GM10248 (cell line): ENCODE results near the gene PRKCB.

Experiments used
- CTCF ChIA-PET: fragments of 300-600 bp; sonication (Branson Sonifier 250); formaldehyde crosslinking; extraction: SDS; loops from one replicate; lab custom pipeline; 2021; ENCODE audit warnings: antibody characterized with exemption; lab: Yijun Ruan, JAX
- POLR2A ChIA-PET: fragments of 350-650 bp; sonication (Branson Sonifier 250); formaldehyde crosslinking; extraction: SDS; loops from one replicate; lab custom pipeline; 2020; ENCODE audit warnings: antibody characterized with exemption; lab: Yijun Ruan, JAX
- DNase-seq: peaks from one replicate; pipeline ENCODE4 v3.0.0; 2012; ENCODE audit errors: extremely low spot score
- TF ChIP-seq, protein P1 (sequence below): IDR thresholded peaks from 2 replicates; pipeline ENCODE4 v1.5.1; 2012; ENCODE audit warnings: mild to moderate bottlenecking, low read depth; ENCODE audit errors: extremely low read depth, missing control alignments, control extremely low read depth

The PRKCB gene

DNA sequence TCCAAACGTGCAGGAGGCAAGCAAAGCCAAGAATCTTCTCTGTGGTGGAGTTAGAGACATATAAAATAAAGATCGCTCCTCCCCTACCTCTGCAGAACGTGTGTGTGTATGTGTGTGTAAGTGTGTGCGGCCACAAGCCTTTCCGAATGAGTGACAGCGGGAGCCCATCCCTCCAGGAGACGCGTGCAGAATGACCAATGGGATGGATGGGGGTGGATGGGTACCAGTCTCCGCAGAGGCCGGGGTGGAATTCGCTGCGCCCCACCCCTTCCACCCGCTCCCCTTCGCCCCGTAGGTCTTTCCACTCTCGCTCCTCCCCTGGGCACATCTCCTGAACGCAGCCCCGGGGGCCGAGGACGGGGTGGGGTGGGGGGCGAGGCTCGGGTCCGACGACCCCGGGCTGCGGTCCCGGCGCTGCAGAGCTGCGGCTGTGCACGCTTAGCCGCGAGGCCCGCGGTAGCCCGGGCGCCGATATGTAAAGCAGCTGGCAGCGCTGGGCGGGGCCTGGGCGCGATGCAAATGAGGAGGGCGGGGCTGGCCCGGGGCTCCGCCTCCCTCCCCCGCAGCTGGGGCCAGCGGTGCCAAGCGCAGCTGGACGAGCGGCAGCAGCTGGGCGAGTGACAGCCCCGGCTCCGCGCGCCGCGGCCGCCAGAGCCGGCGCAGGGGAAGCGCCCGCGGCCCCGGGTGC is at the start of gene PRKCB:
Gene PRKCB, plus strand, starts transcription at position 594 of the 688 bp plus-strand sequence.
- TF ChIP-seq, protein P1, sequence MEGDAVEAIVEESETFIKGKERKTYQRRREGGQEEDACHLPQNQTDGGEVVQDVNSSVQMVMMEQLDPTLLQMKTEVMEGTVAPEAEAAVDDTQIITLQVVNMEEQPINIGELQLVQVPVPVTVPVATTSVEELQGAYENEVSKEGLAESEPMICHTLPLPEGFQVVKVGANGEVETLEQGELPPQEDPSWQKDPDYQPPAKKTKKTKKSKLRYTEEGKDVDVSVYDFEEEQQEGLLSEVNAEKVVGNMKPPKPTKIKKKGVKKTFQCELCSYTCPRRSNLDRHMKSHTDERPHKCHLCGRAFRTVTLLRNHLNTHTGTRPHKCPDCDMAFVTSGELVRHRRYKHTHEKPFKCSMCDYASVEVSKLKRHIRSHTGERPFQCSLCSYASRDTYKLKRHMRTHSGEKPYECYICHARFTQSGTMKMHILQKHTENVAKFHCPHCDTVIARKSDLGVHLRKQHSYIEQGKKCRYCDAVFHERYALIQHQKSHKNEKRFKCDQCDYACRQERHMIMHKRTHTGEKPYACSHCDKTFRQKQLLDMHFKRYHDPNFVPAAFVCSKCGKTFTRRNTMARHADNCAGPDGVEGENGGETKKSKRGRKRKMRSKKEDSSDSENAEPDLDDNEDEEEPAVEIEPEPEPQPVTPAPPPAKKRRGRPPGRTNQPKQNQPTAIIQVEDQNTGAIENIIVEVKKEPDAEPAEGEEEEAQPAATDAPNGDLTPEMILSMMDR: no peak
- CTCF ChIA-PET: interaction anchor here (3.4 kb wide), 1 partner anchor 32 kb away, joined by 22 read pairs; no protein-coding TSS in a partner anchor
- peak; percentile 95 for DNase-seq
- POLR2A ChIA-PET: interaction anchor here (0.7 kb wide), 1 partner anchor 30 kb away, joined by 8 read pairs; no protein-coding TSS in a partner anchor

DNA sequence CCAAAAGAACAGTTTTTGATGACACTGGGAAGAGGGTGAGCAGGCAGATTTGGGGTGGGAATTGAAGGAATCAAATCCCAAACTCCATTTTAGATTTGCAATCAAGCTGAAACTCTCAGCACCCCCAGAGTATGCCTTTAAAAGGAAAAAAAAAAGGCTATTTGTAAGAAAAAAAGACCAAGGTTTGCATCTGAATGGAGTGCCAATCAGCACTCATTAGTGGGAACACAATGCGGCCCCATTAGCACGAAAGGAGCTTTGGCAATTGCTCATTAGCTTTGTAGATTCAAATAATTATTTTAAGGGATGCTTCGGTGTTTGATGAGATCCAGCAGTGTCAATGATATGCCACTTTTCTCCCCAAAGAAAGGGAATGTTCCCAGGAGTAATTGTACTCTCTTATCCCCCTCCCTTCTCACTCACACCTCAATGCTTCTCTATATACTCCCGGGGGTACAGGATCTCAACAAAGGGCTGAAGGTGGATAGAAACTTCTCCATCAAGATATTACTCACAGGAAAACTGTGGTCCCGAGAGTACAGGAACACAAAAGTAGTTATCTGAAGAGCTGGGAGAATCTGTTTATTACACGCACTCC is 48.7 kb upstream of the PRKCB start:
- TF ChIP-seq, protein P1: no peak
- ChIA-PET POLR2A (no interaction called here), CTCF (interaction anchor here (0.6 to 1.7 kb wide), 6 partner anchors 14 to 718 kb away, joined by 3 to 5 read pairs (median 3); no protein-coding TSS in a partner anchor)

GRCh38 chr16:23788685-23789084 is 47.1 kb upstream of the PRKCB start:
- TF ChIP-seq, protein P1: no peak
- ChIA-PET CTCF (no interaction called here), POLR2A (no interaction called here)
- no peak for DNase-seq

More for the DNA sequence above, 48.7 kb upstream of the PRKCB start:
- no peak for DNase-seq

GRCh38 chr16:23795378-23795777 is 40.4 kb upstream of the PRKCB start:
- TF ChIP-seq, protein P1: no peak
- DNase-seq: no peak
- CTCF ChIA-PET: no interaction called here
- POLR2A ChIA-PET: no interaction called here

- DNase-seq: no peak
- TF ChIP-seq, protein P1: no peak
- ChIA-PET CTCF (interaction anchor here (0.7 to 2.2 kb wide), 11 partner anchors 13 to 708 kb away, joined by 3 to 8 read pairs (median 4); no protein-coding TSS in a partner anchor), POLR2A (no interaction called here)
Measured at GRCh38 chr16:23796941-23797340, 38.8 kb upstream of the PRKCB start.

- TF ChIP-seq, protein P1: peak; percentile 95
- ChIA-PET CTCF (interaction anchor here (0.6 to 9.1 kb wide), 31 partner anchors 9 to 703 kb away, joined by 3 to 132 read pairs (median 4); no protein-coding TSS in a partner anchor), POLR2A (no interaction called here)
- DNase-seq: peak; percentile 71
Measured at GRCh38 chr16:23801378-23801777, 34.4 kb upstream of the PRKCB start.
